Daoy (cell line): ENCODE results near the gene KCNIP1. TPM values are rescaled to one million over a fixed set of nuclear protein-coding genes. Genes with fewer than 3 reads are reported as not detected.
A peak's percentile ranks its signal among the peaks of the same experiment; 100 is the strongest.

ENCODE experiments used
- DNase-seq: peaks from one replicate; pipeline ENCODE4 v3.0.0-alpha.2; 2015; ENCODE audit warnings: low read depth
- total RNA-seq: library from RNA; depleted of rRNA; stranded (reverse); fragments of >200 nt; shearing (Covaris generic); gene quantifications from 2 replicates; pipeline ENCODE4 v1.2.3, GENCODE V29; 2014

The KCNIP1 gene
- total RNA-seq, 1 experiment from 2014 or later: 1.9 TPM

DNA sequence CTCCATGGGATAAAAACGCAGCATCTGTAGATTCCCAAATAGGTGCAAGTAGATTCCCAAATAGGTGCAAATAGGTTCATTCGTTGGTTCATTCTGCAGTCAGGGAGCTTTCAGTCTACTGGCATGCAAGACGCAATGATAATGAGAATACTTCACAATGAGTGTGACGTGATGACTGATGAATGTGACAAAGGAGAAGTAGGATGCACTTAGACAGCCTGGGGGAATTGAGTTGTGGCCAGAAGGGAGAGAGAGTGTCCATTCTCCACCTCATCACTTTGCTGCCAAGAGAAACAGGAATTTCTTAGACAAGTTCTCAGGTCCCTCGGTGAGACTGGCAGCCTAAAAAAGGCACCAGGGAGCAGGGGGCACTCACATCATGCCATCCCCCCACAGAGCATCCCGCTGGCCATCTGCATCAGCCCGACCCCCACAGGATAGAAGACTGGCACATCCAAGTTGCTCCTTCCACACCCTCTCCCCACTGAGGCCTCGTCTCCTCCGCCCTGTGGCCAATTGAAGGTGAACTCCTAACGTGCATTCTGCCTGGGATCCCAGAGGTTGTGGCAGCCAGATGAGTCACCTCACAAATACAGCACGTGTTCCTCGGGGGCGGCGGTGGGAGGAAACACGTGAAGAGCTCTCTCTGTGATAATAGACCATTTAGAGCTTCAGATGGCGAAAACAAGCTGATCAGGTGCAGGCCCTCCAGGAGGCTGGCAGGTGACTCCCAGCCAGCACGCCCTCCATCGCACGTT, 19.9 kb upstream of the KCNIP1 start:
- peak; percentile 82 for DNase-seq

DNA sequence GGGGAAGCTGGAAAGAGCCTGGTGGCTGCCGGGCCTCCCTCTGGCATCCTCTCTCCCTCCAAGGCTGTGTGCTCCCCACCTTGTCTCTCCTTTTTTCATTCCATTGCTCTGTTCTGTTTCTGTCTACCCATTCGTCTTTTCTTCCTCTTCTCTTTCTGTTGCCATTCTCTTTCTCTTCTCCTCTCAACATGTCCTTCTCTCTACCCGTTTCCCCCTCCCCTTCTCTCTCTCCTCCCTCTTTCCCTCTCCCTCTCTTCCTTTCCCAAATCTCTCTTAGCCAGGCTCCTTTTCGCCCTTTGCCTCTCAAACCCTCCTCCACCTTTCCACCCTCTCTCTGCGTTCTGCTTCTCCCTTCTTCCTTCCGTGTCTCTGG, 19.4 kb upstream of the KCNIP1 start:
- no peak for DNase-seq

DNA sequence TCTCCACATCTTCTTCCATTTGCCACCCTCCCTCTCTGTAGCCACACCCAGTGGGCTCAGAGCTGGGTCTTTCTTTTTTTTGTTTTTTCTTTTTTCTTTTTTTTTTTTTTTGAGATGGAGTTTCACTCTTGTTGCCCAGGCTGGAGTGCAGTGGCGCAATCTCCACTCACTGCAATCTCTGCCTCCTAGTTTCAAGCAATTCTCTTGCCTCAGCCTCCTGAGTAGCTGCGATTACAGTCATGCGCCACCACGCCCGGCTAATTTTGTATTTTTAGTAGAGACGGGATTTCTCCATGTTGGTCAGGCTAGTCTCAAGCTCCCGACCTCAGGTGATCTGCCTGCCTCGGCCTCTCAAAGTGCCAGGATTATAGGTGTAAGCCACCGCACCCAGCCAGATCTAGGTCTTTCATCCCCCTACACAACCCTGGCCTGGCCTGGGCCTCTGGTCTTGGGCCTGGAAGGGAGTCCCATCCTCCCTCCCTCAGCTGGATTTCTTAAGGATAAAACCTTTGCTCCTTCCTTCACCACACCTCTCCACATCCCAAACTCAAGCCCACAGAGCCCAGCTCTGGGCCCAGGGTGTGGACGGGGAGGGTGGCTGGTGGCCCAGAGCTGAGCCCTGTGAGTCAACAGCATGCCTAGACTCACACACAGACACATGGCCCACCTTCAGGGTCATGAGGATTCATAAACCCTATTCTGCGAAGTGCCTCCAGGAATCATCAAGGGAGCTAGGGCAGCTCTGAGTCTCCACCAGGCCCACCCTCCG, 18.8 kb upstream of the KCNIP1 start:
- DNase-seq: no peak

DNA sequence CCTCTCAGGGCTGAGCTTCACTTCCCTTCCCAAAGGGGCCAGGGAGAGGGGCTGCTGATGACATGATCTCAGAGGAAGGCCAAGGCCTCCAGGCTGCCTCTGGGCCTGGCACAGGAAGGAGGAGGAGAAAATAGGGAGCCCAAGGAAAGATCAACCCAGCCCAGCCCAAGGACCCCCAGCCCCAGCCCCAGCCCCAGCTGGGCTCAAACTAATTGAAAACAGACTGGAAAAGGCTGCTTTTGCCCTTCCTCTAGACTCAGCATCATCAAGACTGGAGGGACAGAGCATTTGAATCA, 18.3 kb upstream of the KCNIP1 start:
- no peak for DNase-seq

DNA sequence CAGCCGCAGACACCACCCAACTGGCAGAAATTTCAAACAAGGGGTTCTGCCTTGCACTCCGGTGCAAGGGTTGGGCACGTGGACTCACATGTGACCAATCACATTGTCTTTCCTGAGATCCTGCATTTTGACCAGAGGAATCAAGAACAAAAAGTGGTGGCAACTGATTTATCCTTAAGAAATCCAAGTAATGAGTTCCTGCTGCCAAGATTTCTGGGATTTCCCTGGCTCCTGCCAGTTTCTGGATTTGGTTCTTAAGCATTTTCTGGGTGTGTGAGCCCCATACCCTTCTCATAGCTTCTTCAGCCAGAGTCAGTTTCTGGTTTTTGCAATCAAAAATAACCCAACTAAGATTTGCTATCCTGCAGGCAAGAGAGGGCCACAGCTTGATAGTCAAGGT, 17.4 kb upstream of the KCNIP1 start:
- no peak for DNase-seq

DNA sequence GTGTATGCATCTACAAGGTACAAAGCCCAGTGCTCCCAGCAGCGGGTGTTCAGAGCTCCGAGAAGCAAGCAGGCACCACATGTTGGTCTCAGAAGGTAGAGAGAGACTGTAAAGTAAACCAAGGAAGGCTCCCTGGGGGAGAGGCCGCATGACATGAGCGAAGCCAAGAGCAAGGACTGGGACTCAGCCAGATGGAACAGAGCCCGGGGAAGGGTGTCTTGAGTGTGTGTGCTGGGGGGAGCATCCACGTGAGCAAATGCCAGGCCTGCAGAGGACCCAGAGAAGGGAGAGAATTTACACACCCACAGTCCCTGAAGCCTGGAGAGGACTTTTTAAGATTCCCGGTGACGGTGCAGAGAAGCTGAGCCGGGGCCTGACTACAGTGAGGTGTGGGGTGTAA, 15.2 kb upstream of the KCNIP1 start:
- no peak for DNase-seq

DNA sequence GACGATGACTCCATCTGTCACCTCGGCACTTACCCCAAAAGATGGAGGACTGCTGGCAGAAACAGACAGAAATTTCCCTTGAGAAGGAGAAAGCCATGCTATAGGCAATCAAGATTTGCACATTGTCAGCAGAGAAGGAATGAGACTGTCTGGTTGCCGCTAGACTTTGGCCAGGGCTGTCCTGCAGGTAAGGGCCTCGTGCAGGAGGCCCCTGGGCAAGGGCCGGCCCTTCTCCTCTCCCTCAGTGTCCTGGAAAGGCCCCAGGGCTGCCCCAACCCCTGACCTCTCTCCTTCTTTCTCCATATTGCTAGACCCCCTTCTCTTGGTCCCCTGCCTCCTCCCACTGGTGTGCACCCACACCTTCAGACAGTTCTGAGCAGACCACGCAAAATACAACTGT, 14.6 kb upstream of the KCNIP1 start:
- DNase-seq: no peak

DNA sequence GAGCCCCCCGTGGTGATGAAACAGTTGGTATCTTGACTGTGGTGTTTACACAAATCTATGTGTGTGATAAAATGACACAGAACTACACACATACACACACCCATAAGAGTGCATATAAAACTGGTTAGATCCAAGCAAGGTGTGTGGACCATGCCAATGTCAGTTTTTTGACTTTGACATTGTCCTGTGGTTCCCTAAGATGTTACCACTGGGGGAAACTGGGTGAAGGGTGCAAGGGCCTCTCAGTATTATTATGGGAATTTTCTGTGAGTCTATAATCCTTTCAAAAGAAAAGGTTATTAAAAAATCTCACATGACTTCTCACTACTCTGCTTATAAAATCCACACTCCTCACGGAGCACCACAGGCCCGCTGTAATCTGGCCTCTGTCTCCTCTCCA, 13.4 kb upstream of the KCNIP1 start:
- DNase-seq: no peak

DNA sequence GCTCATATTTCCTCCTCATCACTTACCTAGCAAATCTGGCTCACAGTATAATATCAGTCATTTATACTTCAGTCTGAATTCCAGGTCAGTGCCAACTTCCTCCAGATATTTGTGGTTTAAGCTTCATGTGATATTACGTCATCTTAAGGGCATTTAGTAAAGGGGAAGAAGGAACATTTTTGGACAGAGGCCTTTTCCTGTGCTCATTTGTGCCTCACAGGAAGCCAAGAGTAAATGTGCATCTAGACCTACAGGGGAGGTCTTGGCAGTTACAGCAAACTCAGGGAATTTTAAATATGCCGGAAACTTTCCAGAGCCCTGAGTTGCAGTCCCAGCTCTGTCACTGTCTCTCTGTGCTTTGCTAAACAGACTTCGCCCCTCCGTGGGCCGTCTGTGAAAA, 12.3 kb upstream of the KCNIP1 start:
- DNase-seq: peak; percentile 79

DNA sequence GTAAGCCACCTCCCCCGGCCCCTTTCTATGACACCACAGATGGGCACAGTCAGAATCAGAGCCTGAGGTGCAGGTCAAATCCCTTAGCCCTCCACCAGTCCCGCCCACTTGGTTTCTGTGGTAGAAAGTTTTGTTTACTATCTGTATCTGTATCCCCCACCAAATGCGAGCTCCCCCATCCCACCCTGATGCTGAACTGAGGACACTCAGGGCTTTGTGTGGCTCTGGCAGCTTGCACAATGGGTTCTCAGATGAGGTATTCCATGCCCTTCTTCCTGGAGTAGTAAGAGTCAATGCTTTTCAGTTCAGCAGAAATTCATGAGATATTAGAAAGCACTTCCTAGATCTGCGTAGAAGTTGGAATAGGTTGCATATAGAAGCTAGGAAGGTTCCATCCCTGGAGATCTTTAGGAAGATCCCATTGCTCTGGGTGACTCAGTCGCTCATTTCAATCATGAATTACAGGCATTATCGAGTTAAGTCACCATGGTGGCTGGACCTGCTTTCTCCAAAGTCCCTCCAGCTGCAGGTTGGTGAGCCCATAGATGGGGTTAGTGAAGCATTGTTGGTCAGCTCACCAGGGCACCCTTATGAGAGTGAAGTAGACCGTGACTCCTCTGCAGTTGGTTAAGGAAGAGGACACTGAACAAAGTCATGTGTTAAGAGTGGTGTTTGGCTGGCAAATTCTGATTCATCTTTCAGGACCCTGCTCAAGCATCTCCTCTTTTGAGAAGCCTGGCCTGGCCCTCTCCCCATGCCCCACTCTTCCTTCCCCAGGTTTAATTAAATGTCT, 10.6 kb upstream of the KCNIP1 start:
- no peak for DNase-seq

DNA sequence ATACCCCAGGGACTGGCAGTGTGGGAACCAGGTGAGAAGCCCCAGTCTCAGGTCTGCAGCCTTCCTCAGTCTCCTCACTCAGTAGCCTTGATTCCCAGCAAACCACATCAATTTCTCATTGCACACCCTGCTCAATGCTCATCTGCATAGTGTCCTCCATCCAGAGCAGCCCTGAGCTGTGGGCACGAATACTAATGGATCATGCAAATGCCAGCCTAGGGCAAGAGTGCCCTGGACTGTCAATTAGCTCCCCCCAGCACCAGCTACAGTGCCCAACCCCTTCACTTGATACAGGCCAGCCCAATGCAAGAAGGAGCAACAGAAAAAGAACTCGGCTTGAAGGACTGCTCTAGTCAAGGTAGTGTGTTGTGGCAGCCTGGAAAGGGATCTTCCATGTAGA, 9.8 kb upstream of the KCNIP1 start:
- DNase-seq: no peak

DNA sequence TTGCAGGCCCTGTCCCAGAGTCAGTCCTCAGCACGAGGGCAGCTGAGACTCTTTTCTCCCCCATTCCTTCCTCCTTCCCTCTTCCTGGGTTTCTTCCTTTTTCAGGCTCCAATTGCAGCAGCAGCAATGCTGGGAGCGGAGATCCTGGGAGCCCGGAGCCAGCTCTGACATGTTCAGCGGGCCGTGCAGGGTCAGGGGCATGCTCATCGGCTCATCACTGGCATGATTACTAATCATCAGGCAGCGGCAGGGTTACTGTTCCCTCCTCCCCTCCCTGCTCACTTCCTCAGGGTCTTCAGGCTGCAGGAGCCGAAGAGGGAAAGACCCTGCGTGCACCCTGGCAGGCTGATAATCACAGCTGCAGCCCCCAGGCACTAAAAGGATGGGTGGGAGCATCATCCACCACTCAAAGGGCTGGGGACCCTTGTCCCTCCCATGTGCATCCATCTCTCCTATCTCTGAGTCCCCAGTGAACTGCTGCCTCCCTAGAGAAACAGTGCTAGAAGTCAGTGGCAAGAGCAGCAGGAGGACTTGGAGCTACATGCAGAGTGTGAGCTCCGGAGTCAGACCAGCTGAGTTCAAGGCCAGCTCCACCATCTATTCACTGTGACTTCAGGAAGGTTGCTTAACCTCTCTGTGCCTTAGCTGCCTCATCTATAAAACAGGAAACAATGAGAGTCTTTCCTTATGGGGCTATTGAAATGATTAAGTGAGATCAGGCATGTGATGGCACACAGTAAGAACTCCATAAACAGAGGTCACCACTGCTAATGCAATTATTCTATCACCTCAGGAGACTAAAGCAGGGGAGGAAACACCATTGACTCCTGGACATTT, 7.8 kb upstream of the KCNIP1 start:
- DNase-seq: no peak

DNA sequence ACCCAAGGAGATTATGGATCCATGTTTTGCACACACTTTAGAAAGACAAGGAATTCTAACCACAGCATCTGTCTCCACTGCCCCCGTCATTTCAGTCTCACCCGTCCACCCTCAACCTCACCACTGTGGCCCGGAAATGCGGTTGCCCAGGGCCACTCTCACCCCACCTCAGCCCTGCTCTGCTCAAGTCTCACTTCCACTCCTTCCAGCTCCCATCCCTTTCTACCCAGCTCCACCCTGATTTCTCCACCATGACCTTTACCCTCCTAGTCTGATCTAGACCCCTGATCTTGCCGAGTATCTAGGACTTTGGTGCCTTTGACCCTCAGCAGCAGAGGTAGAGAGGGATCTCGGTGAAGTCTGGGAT, 7.2 kb upstream of the KCNIP1 start:
- no peak for DNase-seq

DNA sequence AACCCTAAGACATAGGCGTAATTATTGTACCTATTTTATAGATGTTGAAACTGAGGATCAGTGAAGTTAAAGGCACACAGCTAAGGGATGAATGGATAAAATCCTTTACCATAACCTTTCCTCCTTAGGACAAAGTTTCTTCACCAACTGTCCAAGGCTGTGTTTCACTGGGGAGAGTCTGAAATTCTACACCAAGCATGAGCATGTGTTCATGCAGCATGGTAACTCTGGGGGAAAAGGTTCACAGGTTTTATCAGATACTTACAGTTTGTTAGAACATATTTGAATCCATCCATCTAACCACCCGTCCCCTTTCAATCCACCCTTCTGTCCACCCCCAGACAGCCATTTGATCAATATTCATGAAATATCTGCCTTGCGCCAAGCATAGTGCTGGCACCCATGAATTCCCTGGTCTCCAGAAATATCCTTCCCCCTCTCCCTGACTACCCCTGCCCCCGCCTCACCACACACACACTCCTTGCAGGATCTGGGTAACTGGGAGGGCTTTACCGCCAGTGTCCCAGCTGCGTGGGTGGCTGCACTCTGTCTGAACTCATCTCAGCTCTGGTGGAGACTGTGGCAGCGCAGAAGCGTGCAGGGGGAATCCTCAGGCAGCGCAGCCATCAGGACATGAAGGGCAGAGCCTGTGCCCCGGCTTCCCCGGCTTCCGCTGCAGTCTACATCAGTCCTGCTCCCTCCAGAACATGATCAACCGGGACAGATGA, 6.3 kb upstream of the KCNIP1 start:
- DNase-seq: no peak

DNA sequence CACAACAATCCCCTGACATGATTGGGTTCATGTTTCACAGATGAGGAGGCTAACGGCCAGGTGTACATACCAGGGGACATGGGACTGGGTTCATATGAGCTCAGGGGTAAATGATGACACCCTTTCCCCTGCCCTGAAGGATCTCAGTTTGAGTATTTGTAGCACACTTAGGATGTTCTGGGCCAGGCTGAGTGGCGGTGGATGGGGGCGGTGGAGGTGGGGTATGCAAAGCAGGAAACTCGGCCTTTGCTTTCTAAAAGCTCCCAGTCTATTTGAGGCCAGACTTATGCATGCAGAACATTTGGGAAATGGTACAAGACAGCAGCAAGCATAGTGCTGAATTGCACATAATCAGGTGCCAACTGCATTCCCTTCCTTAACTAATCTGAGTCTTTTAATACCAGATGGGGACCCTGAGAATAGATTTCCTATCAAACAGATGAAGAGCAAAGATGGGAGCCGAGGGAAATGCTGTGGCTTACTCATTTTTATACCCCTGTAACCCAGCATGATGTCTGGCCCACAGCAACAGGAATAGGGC, 4.9 kb upstream of the KCNIP1 start:
- no peak for DNase-seq

DNA sequence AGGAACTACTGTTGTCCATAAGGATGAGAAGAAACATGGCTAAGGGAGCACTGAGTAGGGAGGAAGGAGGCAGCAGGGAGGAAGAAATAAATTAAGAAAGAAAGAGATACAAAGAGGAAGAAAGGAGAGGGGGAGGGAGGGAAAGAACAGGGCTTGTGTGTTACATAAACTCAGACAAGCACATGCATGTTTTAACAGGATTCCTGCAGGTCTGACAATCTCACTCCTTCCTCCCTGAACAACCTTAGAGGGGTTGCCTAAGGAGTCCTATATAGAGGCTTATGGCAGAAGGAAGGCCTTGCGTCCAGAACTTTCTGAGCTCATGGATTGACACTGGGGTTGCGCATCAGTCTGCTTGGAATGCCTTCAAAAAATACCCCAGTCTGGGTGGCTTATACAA, 4.2 kb upstream of the KCNIP1 start:
- no peak for DNase-seq

DNA sequence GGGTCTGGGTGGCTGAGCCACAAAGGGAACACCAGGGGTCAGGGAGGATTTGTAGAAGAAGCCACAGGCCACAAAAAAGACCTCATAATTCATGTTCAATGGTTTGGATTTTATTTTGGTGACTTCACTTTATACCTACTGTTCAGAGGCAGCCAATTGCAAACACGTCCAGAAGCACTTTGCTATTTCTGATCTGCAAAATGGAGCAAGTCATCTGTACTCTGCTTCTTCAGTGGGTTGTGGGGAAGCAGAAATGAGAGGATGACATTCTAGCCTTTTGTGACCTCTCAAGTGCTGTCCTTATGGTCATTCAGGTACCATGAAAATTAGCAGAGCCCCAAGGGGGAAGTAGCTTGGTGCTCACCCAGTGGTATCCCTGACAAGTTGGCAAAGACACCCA, 2.5 kb upstream of the KCNIP1 start:
- DNase-seq: no peak

DNA sequence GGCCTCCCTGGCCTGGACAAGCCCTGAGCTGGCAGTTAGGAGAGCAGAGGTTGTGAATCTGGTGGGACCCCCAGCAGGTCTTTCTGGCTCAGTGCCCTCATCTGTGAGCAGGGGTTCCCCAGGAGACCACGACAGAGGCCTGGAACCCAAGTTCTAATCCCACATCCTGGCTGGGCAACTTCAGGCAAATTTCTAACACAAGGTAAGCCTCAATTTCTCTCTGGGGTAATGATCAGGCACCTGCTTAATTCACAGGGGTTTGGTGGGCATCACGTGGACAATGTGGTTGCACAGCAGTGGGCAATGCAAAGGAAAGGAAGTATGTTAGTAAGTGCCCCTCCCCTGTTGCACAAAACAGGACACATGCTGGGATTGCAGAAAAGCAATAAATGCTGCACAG, 1.9 kb upstream of the KCNIP1 start:
- DNase-seq: no peak

DNA sequence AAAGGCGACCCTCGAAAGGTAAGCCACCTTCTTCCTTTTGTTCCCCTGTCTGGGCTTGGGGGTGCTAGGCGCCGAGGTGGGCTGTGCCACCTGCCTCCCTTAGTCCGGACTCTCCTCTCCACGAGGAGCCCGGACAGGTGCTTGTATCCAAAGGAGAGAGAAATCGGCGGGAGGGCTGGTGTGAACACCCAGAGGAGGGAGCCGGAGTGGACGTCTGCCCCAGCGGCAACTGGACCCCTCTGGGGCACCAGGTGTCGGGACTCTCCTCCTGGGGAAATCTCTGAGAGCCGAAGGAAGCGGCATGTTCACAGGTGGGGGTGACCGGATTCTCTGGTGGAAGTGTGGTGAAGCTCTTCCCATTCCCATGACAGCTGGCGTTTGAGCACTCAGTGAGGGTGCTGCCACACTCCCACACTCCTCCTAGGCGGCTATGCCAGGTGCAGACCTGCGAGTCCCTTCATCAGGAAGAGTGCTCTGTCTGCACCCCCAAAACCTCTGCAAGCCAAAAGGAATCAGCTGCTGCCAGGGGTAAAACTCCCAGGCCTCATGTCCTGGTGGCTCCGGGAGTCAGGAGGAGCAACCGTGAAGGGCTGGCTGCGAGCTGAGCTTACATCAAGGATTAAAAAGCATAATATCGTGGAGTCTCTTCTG, 921 bp downstream of the KCNIP1 start:
- DNase-seq: no peak

DNA sequence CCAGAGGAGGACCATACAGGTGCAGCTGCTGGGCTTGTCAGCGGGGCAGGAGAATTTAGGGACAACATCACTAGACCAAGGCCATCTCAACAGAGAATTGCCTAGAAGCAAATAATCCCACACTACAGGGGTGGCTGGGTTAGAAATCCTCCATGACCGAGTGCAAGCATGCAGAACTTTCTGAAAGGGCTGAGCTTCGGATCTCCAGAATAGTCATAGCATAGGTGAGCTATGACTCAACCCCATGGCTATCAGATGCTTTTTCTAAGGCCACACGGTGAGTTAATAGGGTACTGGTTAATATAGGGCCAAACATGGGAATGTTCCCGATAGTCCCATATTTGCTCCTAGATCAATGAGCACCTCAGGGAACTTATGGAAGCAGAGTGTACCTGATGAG, 4.2 kb downstream of the KCNIP1 start:
- DNase-seq: no peak
